ENCODE data around the gene DGKB.

DGKB gene

GRCh38 chr7:14691597-14692203 lies 210.9 kb downstream of the DGKB start:
- intact Hi-C loops (cut with DNase I) = loop anchor here (5.0 kb wide), 1 partner anchor 1409 kb away; no protein-coding TSS in a partner anchor
- DNase-seq = peak in 9 of 10 donors; percentile 41 to 92 (median 66)

- intact Hi-C loops (cut with DNase I) = loop anchor here (5.0 kb wide), 1 partner anchor 1409 kb away; no protein-coding TSS in a partner anchor
- no peak for DNase-seq
Observed at GRCh38 chr7:14691034-14691433, 211.5 kb downstream of the DGKB start.

DNA sequence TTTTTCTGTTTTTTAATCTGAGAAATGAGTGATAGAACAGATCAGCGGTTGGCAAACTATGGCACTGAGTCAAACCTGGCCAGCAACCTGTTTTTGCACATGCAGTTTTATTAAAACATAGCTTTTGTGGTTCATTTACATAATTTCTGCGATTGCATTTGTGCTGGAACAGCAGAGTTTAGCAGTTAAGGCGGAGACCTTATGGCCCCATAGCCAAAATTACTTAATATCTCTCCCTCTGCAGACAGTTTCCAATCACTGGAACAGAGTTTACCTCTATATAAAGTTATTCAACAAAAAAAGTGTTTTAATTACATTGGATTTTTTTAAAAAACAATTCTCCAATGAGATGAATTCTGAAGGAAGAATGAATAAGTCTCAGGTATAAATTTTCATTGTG lies 212.1 kb downstream of the DGKB start:
- intact Hi-C loops (cut with DNase I) = loop anchor here (5.0 kb wide), 1 partner anchor 1408 kb away; no protein-coding TSS in a partner anchor
- DNase-seq = no peak

DNA sequence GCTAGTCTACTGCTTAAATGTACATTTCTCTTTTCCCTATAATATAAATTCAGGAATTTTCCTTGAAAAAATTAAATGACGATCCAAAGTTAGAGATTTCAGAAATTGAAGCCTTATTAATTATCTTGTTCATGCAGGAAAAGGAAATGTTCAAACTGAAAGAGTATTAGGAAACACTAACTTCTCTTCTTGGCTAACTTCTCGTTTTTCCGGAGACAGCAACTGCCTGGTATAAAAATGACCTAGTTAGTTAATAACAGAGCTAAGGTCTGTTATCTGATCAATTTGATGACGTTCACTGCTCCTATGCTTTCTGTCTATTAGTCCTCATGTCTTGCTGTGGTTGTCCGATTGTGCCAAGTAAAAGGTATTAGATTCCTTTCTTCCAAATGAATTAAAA lies 212.5 kb downstream of the DGKB start:
- no peak for DNase-seq
- intact Hi-C loops (cut with DNase I) = loop anchor here (5.0 kb wide), 1 partner anchor 1408 kb away; no protein-coding TSS in a partner anchor

DNA sequence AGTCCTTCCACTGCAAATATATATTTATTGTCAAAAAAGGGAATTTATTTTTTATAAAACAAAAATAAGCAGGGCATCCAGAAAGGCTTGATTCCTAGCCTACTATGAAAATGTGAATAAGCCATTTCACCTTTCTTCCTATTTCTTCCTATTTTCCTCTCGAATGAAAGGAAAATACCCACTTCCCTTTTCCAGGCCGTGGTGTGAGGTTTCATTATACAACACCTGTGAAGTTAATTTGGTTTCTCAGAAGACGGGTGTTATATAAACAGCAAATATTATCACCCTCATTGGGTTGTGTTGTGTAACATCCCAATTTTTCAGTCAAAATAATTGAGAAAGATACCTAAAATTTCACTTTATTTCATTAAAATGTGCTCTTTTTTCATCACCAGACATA lies 214.3 kb downstream of the DGKB start:
- intact Hi-C loops (cut with DNase I) = no loop called here
- DNase-seq = no peak

- no peak for DNase-seq
- intact Hi-C loops (cut with DNase I) = no loop called here
Observed at GRCh38 chr7:14687777-14688176, 214.8 kb downstream of the DGKB start.

DNA sequence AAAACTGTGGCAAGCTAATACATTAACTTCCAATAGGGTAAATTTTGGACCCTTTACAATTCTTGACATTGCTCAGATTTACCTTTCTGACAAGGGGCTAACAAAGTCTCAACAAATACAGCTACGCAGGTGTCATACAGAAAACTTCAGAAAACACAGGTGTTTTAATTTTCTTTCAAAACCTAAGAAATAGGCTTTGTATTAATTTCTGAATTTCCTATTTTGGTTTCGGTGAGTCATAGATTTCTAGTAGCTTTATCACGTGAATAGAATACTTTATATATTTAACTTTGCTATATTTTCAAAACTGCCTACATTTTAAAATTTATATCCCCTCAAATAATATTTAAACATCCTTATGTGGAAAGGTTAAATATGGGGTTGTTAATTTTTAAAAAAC lies 215.3 kb downstream of the DGKB start:
- no peak for DNase-seq
- intact Hi-C loops (cut with DNase I) = no loop called here

DNA sequence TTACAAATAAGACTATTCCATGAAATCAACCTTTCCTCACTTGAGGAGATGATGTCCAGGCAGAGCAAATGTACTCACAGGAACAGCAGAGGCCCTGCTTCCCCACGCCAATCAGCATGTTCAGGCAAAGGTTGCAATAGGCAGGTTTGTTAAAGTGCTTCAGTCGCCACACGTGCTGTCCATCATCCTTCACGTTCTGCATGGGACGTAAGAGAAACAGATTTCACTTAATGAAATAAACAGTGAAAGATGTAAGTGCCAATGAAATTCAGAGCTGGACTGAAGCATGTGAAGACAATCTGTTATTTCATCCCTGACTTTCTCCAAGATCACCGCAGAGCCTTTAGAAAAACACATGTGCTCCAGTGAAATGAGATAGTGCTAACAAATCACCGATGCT lies 217.4 kb downstream of the DGKB start:
- intact Hi-C loops (cut with DNase I) = no loop called here
- peak in 1 of 10 donors; percentile 43 for DNase-seq

GRCh38 chr7:14682910-14683465 lies 219.6 kb downstream of the DGKB start:
- no peak for DNase-seq
- intact Hi-C loops (cut with DNase I) = no loop called here

- intact Hi-C loops (cut with DNase I) = no loop called here
- DNase-seq = no peak
Observed at GRCh38 chr7:14676896-14677295, 225.7 kb downstream of the DGKB start.

DNA sequence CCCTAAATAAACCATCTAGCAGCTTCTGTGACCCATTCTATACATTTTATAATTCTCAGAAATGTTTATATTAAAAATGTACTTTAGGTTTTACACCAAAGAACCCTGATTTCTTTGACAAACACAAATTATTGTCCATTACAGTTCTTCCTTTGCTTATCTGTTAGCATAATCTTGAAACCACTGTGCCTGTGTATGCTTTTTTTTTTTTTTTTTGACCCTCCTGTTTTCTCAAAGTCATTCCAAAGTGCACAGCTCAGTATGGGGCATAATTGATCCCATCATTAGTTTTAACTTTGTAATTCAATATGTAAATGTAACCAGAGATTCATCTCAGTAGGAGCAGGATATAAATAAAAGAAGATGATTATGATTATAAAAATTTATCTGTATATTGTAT lies 229.3 kb downstream of the DGKB start:
- DNase-seq = no peak
- intact Hi-C loops (cut with DNase I) = no loop called here

DNA sequence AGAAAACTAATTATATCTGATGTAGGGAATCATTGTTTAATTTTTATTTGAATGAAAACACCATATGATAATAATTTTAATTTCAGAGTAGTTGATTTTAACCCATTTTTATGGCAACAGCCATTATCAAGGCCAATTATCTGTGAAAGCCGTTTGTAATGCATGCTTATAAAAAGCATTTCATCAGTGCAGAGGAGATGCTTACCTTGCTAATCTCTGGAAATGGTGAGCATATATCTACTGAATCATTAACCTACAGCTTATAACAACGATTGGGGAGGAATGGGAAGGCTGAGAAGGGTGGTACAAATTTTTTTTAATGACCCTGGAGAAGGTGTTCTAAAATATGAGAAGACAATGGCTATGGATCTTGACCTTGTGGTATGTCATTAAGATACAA lies 235.6 kb downstream of the DGKB start:
- no peak for DNase-seq

GRCh38 chr7:14666304-14666703 lies 236.2 kb downstream of the DGKB start:
- no peak for DNase-seq

More for the DNA sequence above, 235.6 kb downstream of the DGKB start:
- intact Hi-C loops (cut with DNase I) = no loop called here

GRCh38 chr7:14639801-14640200 lies 262.8 kb downstream of the DGKB start:
- intact Hi-C loops (cut with DNase I) = no loop called here
- no peak for DNase-seq

More at GRCh38 chr7:14666304-14666703, 236.2 kb downstream of the DGKB start:
- intact Hi-C loops (cut with DNase I) = no loop called here

GRCh38 chr7:14639329-14639728 lies 263.2 kb downstream of the DGKB start:
- DNase-seq = no peak
- intact Hi-C loops (cut with DNase I) = no loop called here

- intact Hi-C loops (cut with DNase I) = no loop called here
- no peak for DNase-seq
Observed at GRCh38 chr7:14637968-14638367, 264.6 kb downstream of the DGKB start.

DNA sequence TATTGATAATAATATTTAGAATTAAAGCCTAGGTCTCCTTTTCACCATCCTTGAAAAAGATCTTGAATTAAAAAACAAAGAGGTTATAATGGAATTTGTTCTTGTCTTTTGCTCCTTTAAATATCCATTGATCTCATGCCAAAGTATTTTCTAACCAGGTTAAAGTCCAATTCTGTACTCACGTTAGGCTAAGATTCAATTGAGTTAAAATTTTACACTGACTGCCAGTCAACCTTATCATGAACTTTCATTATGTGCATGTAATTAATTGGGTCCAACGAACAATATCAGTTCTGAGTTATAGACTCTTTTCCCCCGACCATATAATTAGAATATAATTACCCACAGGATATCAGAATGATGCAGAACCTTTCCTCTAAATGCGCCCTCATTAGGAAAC lies 266.6 kb downstream of the DGKB start:
- intact Hi-C loops (cut with DNase I) = no loop called here
- DNase-seq = no peak

- DNase-seq = no peak
- intact Hi-C loops (cut with DNase I) = no loop called here
Observed at GRCh38 chr7:14630048-14630447, 272.5 kb downstream of the DGKB start.

DNA sequence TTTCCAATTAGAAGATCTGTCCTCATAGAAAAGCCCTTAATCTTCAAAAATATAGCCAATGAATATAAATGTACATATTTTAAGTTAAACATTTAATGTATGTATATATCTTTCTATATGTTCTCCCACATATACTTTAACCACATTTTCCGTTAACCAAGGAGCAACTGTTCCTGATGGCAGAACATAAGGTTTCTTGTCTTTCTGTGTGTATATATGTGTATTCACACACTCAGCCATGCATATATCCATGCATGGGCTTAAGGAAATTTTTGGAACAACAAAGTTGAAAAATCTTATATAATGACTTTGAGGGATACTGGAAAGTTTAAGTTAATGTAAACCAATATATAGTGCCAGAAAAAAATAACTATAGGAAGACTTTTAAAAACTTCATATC lies 274.0 kb downstream of the DGKB start:
- DNase-seq = no peak
- intact Hi-C loops (cut with DNase I) = no loop called here

DNA sequence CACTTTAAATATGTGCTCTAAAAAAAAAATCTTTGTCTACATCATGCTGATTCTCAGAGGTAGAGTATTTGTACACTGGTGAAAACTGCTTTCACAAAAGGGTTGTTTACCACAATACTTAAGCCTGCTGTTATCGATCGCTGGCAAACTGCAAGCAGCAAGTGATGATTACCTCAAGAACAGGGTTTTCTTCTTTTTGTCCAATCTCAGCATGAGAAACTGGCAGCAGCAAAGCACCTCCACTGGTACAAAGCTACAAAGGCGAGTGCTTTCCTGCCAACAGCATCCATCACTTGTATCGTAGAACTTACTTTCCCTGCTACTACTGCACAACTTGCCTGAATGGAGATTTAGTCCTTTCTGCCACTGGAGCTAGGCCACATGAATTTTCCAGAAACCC lies 276.5 kb downstream of the DGKB start:
- intact Hi-C loops (cut with DNase I) = no loop called here

GRCh38 chr7:14622559-14622958 lies 280.0 kb downstream of the DGKB start:
- DNase-seq = no peak
- intact Hi-C loops (cut with DNase I) = no loop called here

More for the DNA sequence above, 276.5 kb downstream of the DGKB start:
- no peak for DNase-seq

- no peak for DNase-seq
- intact Hi-C loops (cut with DNase I) = no loop called here
Observed at GRCh38 chr7:14606101-14606500, 296.4 kb downstream of the DGKB start.
